ENCODE data around the gene RPL5. TPM values are rescaled to one million over a fixed set of nuclear protein-coding genes. Genes with fewer than 3 reads are reported as not detected.
A peak's percentile ranks its signal among the peaks of the same experiment; 100 is the strongest.

RPL5 gene
- total and polyA plus RNA-seq, 2 donors from 2014 or later, result 786 to 1,286 TPM

- TF ChIP-seq CTCF (IDR thresholded peaks at IDR 0.05; ENCODE audit: borderline replicate concordance, extremely low read depth, insufficient read depth), result no peak
- no peak for DNase-seq
- Histone ChIP-seq H3K4me1 (ENCODE audit: control insufficient read depth in 2 of 3, insufficient read depth in 2 of 3, low read depth in 1 of 3, low read length in 3 of 3) (no peaks in the 10 kb centered on the region), H3K9ac (ENCODE audit: low read length in 3 of 3) (no peak overlapping the region), H3K27ac (ENCODE audit: low read depth in 2 of 2, low read length in 2 of 2) (no peak overlapping the region), H3K9me3 (ENCODE audit: control insufficient read depth in 2 of 3, insufficient read depth in 1 of 3, low read length in 3 of 3) (no peaks in the 10 kb centered on the region), H3K36me3 (ENCODE audit: control insufficient read depth in 2 of 3, insufficient read depth in 3 of 3, low read length in 3 of 3) (no peaks in the 10 kb centered on the region), H3K27me3 (ENCODE audit: control insufficient read depth, insufficient read depth, low read length) (no peaks in the 10 kb centered on the region), H3K4me3 (ENCODE audit: low read length in 3 of 3) (no peak overlapping the region)
- FAIRE-seq, result no peak
- intact Hi-C loops (cut with DNase I), result no loop called here
These were observed 11.3 kb upstream of the RPL5 start for GRCh38 chr1:92820551-92820950.

- H3K4me1 ChIP-seq (ENCODE audit: control insufficient read depth in 2 of 3, insufficient read depth in 2 of 3, low read depth in 1 of 3, low read length in 3 of 3), result no peaks in the 10 kb centered on the region
- no peak overlapping the region for H3K27ac ChIP-seq (ENCODE audit: low read depth in 2 of 2, low read length in 2 of 2)
- FAIRE-seq, result no peak
- H3K27me3 ChIP-seq (ENCODE audit: control insufficient read depth, insufficient read depth, low read length), result no peaks in the 10 kb centered on the region
- TF ChIP-seq CTCF (IDR thresholded peaks at IDR 0.05; ENCODE audit: borderline replicate concordance, extremely low read depth, insufficient read depth), result no peak
- no peaks in the 10 kb centered on the region for H3K36me3 ChIP-seq (ENCODE audit: control insufficient read depth in 2 of 3, insufficient read depth in 3 of 3, low read length in 3 of 3)
- no peaks in the 10 kb centered on the region for H3K9me3 ChIP-seq (ENCODE audit: control insufficient read depth in 2 of 3, insufficient read depth in 1 of 3, low read length in 3 of 3)
- H3K4me3 ChIP-seq (ENCODE audit: low read length in 3 of 3), result no peak overlapping the region
- DNase-seq, result peak in 1 of 5 donors; percentile 10
- intact Hi-C loops (cut with DNase I), result no loop called here
- H3K9ac ChIP-seq (ENCODE audit: low read length in 3 of 3), result no peak overlapping the region
These were observed 9.0 kb upstream of the RPL5 start for GRCh38 chr1:92822879-92823278.

- Histone ChIP-seq H3K36me3 (ENCODE audit: control insufficient read depth in 2 of 3, insufficient read depth in 3 of 3, low read length in 3 of 3) (no peaks in the 10 kb centered on the region), H3K27me3 (ENCODE audit: control insufficient read depth, insufficient read depth, low read length) (no peaks in the 10 kb centered on the region), H3K27ac (ENCODE audit: low read depth in 2 of 2, low read length in 2 of 2) (no peak overlapping the region), H3K4me3 (ENCODE audit: low read length in 3 of 3) (no peak overlapping the region), H3K9ac (ENCODE audit: low read length in 3 of 3) (no peak overlapping the region), H3K9me3 (ENCODE audit: control insufficient read depth in 2 of 3, insufficient read depth in 1 of 3, low read length in 3 of 3) (no peaks in the 10 kb centered on the region), H3K4me1 (ENCODE audit: control insufficient read depth in 2 of 3, insufficient read depth in 2 of 3, low read depth in 1 of 3, low read length in 3 of 3) (no peaks in the 10 kb centered on the region)
- TF ChIP-seq CTCF (IDR thresholded peaks at IDR 0.05; ENCODE audit: borderline replicate concordance, extremely low read depth, insufficient read depth), result no peak
- intact Hi-C loops (cut with DNase I), result no loop called here
- DNase-seq, result no peak
- FAIRE-seq, result no peak
These were observed 5.0 kb upstream of the RPL5 start for GRCh38 chr1:92826792-92827191.

GRCh38 chr1:92831368-92831761 is 475 bp upstream of the RPL5 start:
- intact Hi-C loops (cut with DNase I), result no loop called here
- H3K36me3 ChIP-seq (ENCODE audit: control insufficient read depth in 2 of 3, insufficient read depth in 3 of 3, low read length in 3 of 3), result peaks cover 0 to 18% (median 13%) of the 10 kb centered on the region in 3 donors
- no peaks in the 10 kb centered on the region for H3K27me3 ChIP-seq (ENCODE audit: control insufficient read depth, insufficient read depth, low read length)
- H3K9me3 ChIP-seq (ENCODE audit: control insufficient read depth in 2 of 3, insufficient read depth in 1 of 3, low read length in 3 of 3), result no peaks in the 10 kb centered on the region
- no peak for TF ChIP-seq CTCF (IDR thresholded peaks at IDR 0.05; ENCODE audit: borderline replicate concordance, extremely low read depth, insufficient read depth)
- no peak overlapping the region for H3K27ac ChIP-seq (ENCODE audit: low read depth in 2 of 2, low read length in 2 of 2)
- peak overlapping the region in 1 of 3 donors; percentile 4 for H3K9ac ChIP-seq (ENCODE audit: low read length in 3 of 3)
- H3K4me1 ChIP-seq (ENCODE audit: control insufficient read depth in 2 of 3, insufficient read depth in 2 of 3, low read depth in 1 of 3, low read length in 3 of 3), result peaks cover 0 to 7% (median 6%) of the 10 kb centered on the region in 3 donors
- H3K4me3 ChIP-seq (ENCODE audit: low read length in 3 of 3), result peak overlapping the region; percentile 94 to 99 (median 99)
- FAIRE-seq (no peak), DNase-seq (peak in 1 of 5 donors; percentile 56)
